Thoracic aorta (tissue), 2 donors: ENCODE results near the gene C2orf92. TPM values are rescaled to one million over a fixed set of nuclear protein-coding genes. Genes with fewer than 3 reads are reported as not detected.

Experiments used
- ATAC-seq: fragments of 150-250 bp; one replicate; pipeline ENCODE4 v1.8.0; 2017; ENCODE audit warnings: low read depth; ENCODE audit not compliant: insufficient number of reproducible peaks, low FRiP score
- DNase-seq: peaks from one replicate; pipeline ENCODE4 v3.0.0-alpha.2; 2020; ENCODE audit warnings: low spot score
- H3K27ac ChIP-seq, 2 donors: fragments of 200-600 bp; sonication (generic); 1 replicate in 1 of 2; 2 replicates in 1 of 2; pipeline ENCODE4 v1.5.1; 2016; ENCODE audit warnings: mild to moderate bottlenecking in 2 of 2, moderate library complexity in 2 of 2
- H3K27me3 ChIP-seq: fragments of 200-600 bp; sonication (generic); replicated peaks from 2 replicates; pipeline ENCODE4 v1.6.0; 2016; ENCODE audit warnings: mild to moderate bottlenecking; ENCODE audit not compliant: insufficient read depth
- H3K36me3 ChIP-seq: fragments of 200-600 bp; sonication (generic); one replicate; pipeline ENCODE4 v1.5.1; 2016
- H3K4me1 ChIP-seq, 2 donors: fragments of 200-600 bp; sonication (generic); 1 replicate in 1 of 2; 2 replicates in 1 of 2; pipeline versions ENCODE4 v1.5.1 to v1.6.0; 2016; ENCODE audit warnings: low read depth in 2 of 2, mild to moderate bottlenecking in 1 of 2; ENCODE audit not compliant: control insufficient read depth in 1 of 2
- H3K4me3 ChIP-seq: fragments of 200-600 bp; sonication (generic); 2 replicates; pipeline ENCODE4 v1.5.1; 2016; ENCODE audit warnings: mild to moderate bottlenecking
- H3K9me3 ChIP-seq: fragments of 200-600 bp; sonication (generic); 2 replicates; pipeline ENCODE4 v1.5.1; 2016
- total RNA-seq, 2 donors: library from RNA; depleted of rRNA; stranded (reverse); fragments of >200 nt; gene quantifications; one replicate each; pipeline versions ENCODE4 v1.1.0 to v1.2.3, GENCODE V29; 2016
- TF ChIP-seq, protein P1 (sequence below): fragments of 200-600 bp; sonication (generic); IDR thresholded peaks from one replicate; pipeline ENCODE4 v1.5.1; 2019; ENCODE audit warnings: antibody characterized with exemption

C2orf92 gene
- total RNA-seq, 2 donors from 2014 or later = 13.7 to 32.0 TPM

DNA sequence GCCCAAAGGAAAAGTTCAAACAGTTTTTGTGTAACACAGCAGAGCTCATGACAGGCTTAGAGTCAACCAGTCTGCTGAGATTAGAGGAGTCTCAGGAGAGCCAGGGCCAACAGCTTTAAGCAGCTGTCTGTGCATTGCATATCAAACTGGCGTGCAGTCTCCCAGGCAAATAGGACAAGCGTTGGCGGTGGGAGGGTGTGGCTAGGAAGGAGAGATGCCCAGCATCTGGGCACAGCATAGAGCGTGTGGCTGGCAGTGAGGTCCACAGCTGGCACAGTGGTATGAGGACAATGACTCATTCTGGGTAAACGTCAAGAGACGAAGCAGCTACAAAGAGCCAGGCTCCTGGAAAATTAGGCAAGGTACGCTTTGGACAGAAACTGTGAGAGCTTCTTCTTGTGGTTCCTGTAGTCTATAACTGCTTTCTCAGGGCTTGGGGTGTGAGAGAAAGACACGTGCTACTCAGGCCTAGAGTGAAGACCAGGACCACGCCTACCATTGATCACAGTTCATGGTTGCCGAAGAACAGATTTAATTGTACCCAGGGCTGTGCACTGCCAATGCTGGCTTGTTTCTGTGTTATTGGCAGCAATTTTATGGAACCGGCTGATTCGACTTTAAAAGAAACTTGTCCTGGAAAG, 58.7 kb downstream of the C2orf92 start:
- ATAC-seq = no peak
- TF ChIP-seq, protein P1, sequence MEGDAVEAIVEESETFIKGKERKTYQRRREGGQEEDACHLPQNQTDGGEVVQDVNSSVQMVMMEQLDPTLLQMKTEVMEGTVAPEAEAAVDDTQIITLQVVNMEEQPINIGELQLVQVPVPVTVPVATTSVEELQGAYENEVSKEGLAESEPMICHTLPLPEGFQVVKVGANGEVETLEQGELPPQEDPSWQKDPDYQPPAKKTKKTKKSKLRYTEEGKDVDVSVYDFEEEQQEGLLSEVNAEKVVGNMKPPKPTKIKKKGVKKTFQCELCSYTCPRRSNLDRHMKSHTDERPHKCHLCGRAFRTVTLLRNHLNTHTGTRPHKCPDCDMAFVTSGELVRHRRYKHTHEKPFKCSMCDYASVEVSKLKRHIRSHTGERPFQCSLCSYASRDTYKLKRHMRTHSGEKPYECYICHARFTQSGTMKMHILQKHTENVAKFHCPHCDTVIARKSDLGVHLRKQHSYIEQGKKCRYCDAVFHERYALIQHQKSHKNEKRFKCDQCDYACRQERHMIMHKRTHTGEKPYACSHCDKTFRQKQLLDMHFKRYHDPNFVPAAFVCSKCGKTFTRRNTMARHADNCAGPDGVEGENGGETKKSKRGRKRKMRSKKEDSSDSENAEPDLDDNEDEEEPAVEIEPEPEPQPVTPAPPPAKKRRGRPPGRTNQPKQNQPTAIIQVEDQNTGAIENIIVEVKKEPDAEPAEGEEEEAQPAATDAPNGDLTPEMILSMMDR = no peak
- DNase-seq = no peak
- Histone ChIP-seq H3K4me1 (peaks cover 0 to 10% of the 10 kb centered on the region in 2 donors), H3K9me3 (peaks cover 9% of the 10 kb centered on the region), H3K4me3 (no peak overlapping the region), H3K36me3 (no peaks in the 10 kb centered on the region), H3K27me3 (no peaks in the 10 kb centered on the region), H3K27ac (no peak overlapping the region)

DNA sequence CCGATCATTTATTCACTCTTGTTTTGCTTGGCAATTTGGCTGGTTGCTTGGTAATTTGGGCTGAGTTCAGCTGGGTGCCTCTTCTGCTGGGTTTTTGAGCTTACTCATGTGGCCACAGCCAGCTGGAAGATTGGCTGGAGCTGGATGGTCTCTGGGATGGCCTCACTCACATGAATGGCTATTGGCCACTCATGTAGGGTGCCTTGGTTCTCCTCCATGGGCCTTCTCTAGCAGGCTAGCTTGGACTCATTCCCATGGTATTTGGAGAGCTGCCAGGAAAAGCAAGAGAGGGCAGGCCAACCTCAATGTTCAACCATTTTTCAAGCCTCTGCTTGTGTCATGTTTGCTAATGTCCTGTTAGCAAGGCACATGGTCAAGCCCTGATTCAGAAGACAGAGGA, 60.7 kb downstream of the C2orf92 start:
- no peaks in the 10 kb centered on the region for H3K27me3 ChIP-seq
- DNase-seq (no peak), ATAC-seq (no peak)

DNA sequence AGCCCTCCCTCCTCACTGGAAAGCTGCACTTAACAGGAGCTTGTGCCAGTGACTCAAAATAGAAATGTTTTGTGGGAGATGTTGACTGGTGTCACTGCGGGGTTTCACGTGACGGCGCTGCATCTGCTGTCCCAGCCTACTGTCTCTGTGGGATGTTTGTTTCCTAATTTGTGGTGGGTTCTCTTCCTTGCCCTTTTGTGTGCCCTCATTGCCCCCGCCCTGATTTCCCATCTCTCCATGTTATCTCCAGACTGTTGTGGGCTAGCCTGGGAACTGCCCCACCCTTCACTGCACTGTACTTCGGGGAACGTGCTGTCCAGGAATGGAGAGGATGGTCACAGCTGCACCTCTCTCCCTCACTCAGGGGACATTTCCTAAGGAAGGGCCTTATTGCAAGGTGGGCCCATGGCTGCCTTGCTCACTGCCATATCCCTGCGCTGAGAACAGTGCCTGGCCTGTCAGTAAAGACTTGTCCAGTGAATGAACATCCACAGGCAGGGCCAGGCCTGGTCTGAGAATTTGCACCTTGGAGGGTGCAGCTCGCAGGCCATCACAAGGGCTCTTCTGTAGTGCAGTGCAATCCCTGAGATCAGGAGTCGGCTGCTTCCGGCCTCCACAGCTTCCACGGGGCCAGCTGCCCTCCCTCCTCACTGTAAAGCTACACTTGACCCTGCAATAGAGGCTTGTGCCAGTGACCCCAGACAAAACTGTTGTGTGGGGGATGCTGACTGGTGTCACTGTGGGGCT, 61.9 kb downstream of the C2orf92 start:
- H3K4me3 ChIP-seq = no peak overlapping the region
- H3K9me3 ChIP-seq = peaks cover 9% of the 10 kb centered on the region
- peaks cover 0 to 10% of the 10 kb centered on the region in 2 donors for H3K4me1 ChIP-seq
- ATAC-seq (no peak), DNase-seq (no peak)
- H3K27ac ChIP-seq = no peak overlapping the region
- H3K36me3 ChIP-seq = no peaks in the 10 kb centered on the region
- TF ChIP-seq, protein P1 = no peak
- no peaks in the 10 kb centered on the region for H3K27me3 ChIP-seq

More for the DNA sequence above, 60.7 kb downstream of the C2orf92 start:
- Histone ChIP-seq H3K27ac (no peak overlapping the region), H3K9me3 (peaks cover 9% of the 10 kb centered on the region), H3K36me3 (no peaks in the 10 kb centered on the region), H3K4me3 (no peak overlapping the region), H3K4me1 (peaks cover 0 to 10% of the 10 kb centered on the region in 2 donors)
- TF ChIP-seq, protein P1 = no peak

DNA sequence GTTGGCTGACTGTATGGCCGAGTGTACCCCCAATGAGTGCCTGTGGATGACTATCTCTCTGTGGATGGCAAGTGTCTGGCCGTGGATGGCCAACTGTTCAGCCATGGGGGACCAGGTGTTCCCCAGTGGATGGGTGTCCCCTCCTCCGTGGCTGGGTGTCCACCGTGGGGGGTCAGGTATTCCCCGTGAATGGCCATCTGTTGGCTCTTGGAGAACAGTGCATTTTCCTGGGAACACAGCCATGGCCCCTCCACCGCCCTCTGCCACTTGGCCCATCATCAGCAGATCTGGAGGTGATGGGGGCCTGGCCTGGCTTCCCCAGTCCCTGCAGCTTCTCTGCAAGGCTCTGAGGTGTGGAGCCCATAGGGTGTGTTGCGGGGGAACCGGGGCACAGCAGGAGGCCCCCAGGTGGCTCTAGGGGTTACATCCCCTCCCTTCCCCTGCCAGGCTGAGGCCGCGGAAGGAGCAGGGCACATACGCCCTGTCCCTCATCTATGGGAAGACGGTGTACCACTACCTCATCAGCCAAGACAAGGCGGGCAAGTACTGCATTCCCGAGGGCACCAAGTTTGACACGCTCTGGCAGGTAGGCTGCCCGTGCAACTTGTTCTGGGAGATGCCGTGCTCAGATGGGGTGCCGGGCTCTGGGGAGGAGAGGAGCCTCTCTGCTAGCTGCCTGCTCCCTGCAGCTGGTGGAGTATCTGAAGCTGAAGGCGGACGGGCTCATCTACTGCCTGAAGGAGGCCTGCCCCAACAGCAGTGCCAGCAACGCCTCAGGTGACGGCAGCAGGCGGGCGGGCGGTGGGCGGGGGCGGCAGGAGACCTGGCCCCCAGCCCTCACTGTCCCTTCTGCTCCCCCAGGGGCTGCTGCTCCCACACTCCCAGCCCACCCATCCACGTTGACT, 63.2 kb downstream of the C2orf92 start:
- no peak overlapping the region for H3K4me3 ChIP-seq
- no peak for ATAC-seq
- H3K27ac ChIP-seq = no peak overlapping the region
- DNase-seq = no peak
- peaks cover 9% of the 10 kb centered on the region for H3K9me3 ChIP-seq
- H3K4me1 ChIP-seq = peaks cover 0 to 9% of the 10 kb centered on the region in 2 donors
- H3K27me3 ChIP-seq = no peaks in the 10 kb centered on the region
- no peaks in the 10 kb centered on the region for H3K36me3 ChIP-seq
- TF ChIP-seq, protein P1 = no peak
